ENCODE results near the gene GRK1. TPM values are rescaled to one million over a fixed set of nuclear protein-coding genes. Genes with fewer than 3 reads are reported as not detected.

The GRK1 gene
- total and polyA plus RNA-seq, 2 experiments from 2014 or later, result not detected

DNA sequence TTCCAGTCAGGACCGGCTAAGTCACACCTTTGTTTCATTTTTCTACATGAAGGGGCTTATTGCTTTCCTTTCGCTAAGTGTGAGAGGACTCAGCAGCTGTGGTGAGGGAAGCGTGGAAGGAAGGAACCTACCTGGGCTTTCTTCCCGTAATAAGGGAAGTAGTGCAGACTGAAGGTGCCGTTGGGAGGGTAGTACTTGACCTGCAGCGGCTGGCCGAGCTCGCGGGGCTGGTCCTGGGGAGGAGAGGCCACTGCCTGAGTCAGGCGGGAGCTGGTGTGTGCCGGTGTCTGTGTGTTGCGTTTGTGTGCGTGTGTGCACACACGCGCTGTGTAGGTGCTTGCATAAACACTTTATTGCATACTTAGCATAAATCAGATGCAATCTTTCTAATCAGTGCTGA, 16.7 kb upstream of the GRK1 start (continued):
- TF ChIP-seq REST (IDR thresholded peaks at IDR 0.05; ENCODE audit: unreplicated experiment) (no peak), ZNF114 (CRISPR knock-in tag; IDR thresholded peaks at IDR 0.05) (no peak), ZNF331 (CRISPR knock-in tag; IDR thresholded peaks at IDR 0.05; ENCODE audit: low read depth) (no peak), CTCF (conservative IDR thresholded peaks at IDR 0.05; ENCODE audit: low read depth in 2 of 2) (no peak), JUNB (IDR thresholded peaks at IDR 0.05; ENCODE audit: unreplicated experiment) (no peak), NANOG (IDR thresholded peaks at IDR 0.05; ENCODE audit: borderline replicate concordance) (no peak)

- no peak for DNase-seq (ENCODE audit: low spot score)
Observed at GRCh38 chr13:113650731-113651148, 16.3 kb upstream of the GRK1 start.

More at GRCh38 chr13:113650731-113651148, 16.3 kb upstream of the GRK1 start:
- H3K4me3 ChIP-seq, result no peak overlapping the region
- no peaks in the 10 kb centered on the region for H4K20me1 ChIP-seq (replicated peaks; ENCODE audit: insufficient read depth)
- Mint-ChIP-seq H3K27ac (no peak overlapping the region), H3K36me3 (ENCODE audit: low read depth) (peaks cover 4% of the 10 kb centered on the region; the same call in 1 of the 3 replicates), H3K4me1 (peaks cover 16% of the 10 kb centered on the region), H3K4me3 (no peak overlapping the region), H3K9me3 (no peaks in the 10 kb centered on the region; the same call in 2 of the 3 replicates), H3K27me3 (ENCODE audit: insufficient read depth, low read depth, poor library complexity) (peaks cover 13% of the 10 kb centered on the region)
- TF ChIP-seq STAT1 (IDR thresholded peaks at IDR 0.05; ENCODE audit: unreplicated experiment) (no peak), EZH2phosphoT487 (IDR thresholded peaks at IDR 0.05; ENCODE audit: unreplicated experiment) (no peak), ZNF331 (CRISPR knock-in tag; IDR thresholded peaks at IDR 0.05; ENCODE audit: low read depth) (no peak), ZNF114 (CRISPR knock-in tag; IDR thresholded peaks at IDR 0.05) (no peak), EZH2 (IDR thresholded peaks at IDR 0.05; ENCODE audit: low read depth, unreplicated experiment) (no peak), JUNB (IDR thresholded peaks at IDR 0.05; ENCODE audit: unreplicated experiment) (no peak), CREB1 (CRISPR knock-in tag; IDR thresholded peaks at IDR 0.05; ENCODE audit: low read depth) (no peak), POLR2AphosphoS5 (IDR thresholded peaks at IDR 0.05; ENCODE audit: low read depth) (no peak)
- TF ChIP-seq, protein P1, sequence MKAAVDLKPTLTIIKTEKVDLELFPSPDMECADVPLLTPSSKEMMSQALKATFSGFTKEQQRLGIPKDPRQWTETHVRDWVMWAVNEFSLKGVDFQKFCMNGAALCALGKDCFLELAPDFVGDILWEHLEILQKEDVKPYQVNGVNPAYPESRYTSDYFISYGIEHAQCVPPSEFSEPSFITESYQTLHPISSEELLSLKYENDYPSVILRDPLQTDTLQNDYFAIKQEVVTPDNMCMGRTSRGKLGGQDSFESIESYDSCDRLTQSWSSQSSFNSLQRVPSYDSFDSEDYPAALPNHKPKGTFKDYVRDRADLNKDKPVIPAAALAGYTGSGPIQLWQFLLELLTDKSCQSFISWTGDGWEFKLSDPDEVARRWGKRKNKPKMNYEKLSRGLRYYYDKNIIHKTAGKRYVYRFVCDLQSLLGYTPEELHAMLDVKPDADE (IDR thresholded peaks at IDR 0.05), result no peak
- no peaks in the 10 kb centered on the region for H3F3A ChIP-seq (replicated peaks; ENCODE audit: low read depth)
- H3K4me2 ChIP-seq, result no peak overlapping the region
- H3K36me3 ChIP-seq (ENCODE audit: insufficient read depth), result no peaks in the 10 kb centered on the region
- H3K79me2 ChIP-seq (replicated peaks; ENCODE audit: insufficient read depth), result no peaks in the 10 kb centered on the region
- no peak overlapping the region for H2AFZ ChIP-seq
- no peaks in the 10 kb centered on the region for H3K9me2 ChIP-seq (ENCODE audit: insufficient read depth)
- no peak for ATAC-seq
- no peak overlapping the region for H3K27ac ChIP-seq (ENCODE audit: low read depth)
- no peaks in the 10 kb centered on the region for H3K4me1 ChIP-seq (ENCODE audit: insufficient read depth)
- H3K27me3 ChIP-seq (ENCODE audit: insufficient read depth), result no peaks in the 10 kb centered on the region

All from GM23338 (cell line).